Panc1 (cell line): ENCODE data around the gene KRT4. TPM values are rescaled to one million over a fixed set of nuclear protein-coding genes. Genes with fewer than 3 reads are reported as not detected.

Experiments used
- ATAC-seq: fragments of 200-7000 bp; cut with Tn5 transposase; 2 replicates; pipeline ENCODE4 v1.9.1; 2020; ENCODE audit warnings: mild to moderate bottlenecking, moderate library complexity
- BruUV-seq: library from RNA; stranded (reverse); fragments of 400-500 nt; replicated peaks from 2 replicates; lab custom pipeline; 2021; lab: Mats Ljungman, UMichigan
- CTCF ChIA-PET: fragments of 300-600 bp; sonication (Branson Sonifier 250); formaldehyde crosslinking; loops from one replicate; lab custom pipeline; 2022; ENCODE audit warnings: antibody characterized with exemption; lab: Charles Lee
- POLR2A ChIA-PET: fragments of 300-600 bp; sonication (Branson Sonifier 250); formaldehyde crosslinking; loops from one replicate; lab custom pipeline; 2022; ENCODE audit warnings: antibody characterized with exemption; lab: Charles Lee
- DNase-seq: peaks from one replicate; pipeline ENCODE4 v3.0.0-alpha.2; 2010; ENCODE audit warnings: low read depth, low spot score
- H3K27ac ChIP-seq: 2 replicates; pipeline ENCODE4 v1.5.1; 2011; ENCODE audit warnings: mild to moderate bottlenecking, low read length, inconsistent platforms
- H3K27me3 ChIP-seq: fragments of 200-500 bp; sonication (Bioruptor generic); 2 replicates; pipeline ENCODE4 v1.6.0; 2014; ENCODE audit warnings: low read length, inconsistent platforms; ENCODE audit not compliant: control insufficient read depth, insufficient read depth
- H3K36me3 ChIP-seq: fragments of 200-500 bp; sonication (Bioruptor generic); 2 replicates; pipeline ENCODE4 v1.5.1; 2014; ENCODE audit warnings: inconsistent platforms, mild to moderate bottlenecking, low read length, moderate library complexity; ENCODE audit not compliant: control insufficient read depth, insufficient read depth
- H3K4me1 ChIP-seq: 2 replicates; pipeline ENCODE4 v1.5.1; 2011; ENCODE audit warnings: inconsistent platforms, mild to moderate bottlenecking, low read length, moderate library complexity; ENCODE audit not compliant: control insufficient read depth, insufficient read depth
- H3K4me3 ChIP-seq, 2 experiments: 2 replicates each; pipeline ENCODE4 v1.5.1; 2011 to 2012; ENCODE audit warnings: low read depth in 2 of 2, low read length in 2 of 2, mild to moderate bottlenecking in 2 of 2, inconsistent platforms in 1 of 2, moderate library complexity in 1 of 2
- H3K9me3 ChIP-seq: fragments of 200-500 bp; sonication (Bioruptor generic); 2 replicates; pipeline ENCODE4 v1.5.1; 2014; ENCODE audit warnings: low read depth, mild to moderate bottlenecking, inconsistent platforms, low read length, moderate library complexity; ENCODE audit not compliant: control insufficient read depth, insufficient read depth
- CTCF ChIP-seq: fragments of 450-650 bp; IDR thresholded peaks from 2 replicates; pipeline ENCODE4 v1.5.1; 2017; ENCODE audit warnings: mild to moderate bottlenecking
- POLR2AphosphoS5 ChIP-seq: IDR thresholded peaks from 2 replicates; pipeline ENCODE4 v1.6.1; 2012; ENCODE audit warnings: mild to moderate bottlenecking, low read depth, low read length, moderate library complexity
- REST ChIP-seq, 2 experiments: IDR thresholded peaks; 2 replicates each; pipeline ENCODE4 v1.6.1; 2011 to 2012; ENCODE audit warnings: low read depth in 2 of 2, control low read depth in 1 of 2, low read length in 1 of 2, mild to moderate bottlenecking in 1 of 2, moderate library complexity in 1 of 2; ENCODE audit not compliant: insufficient read depth in 1 of 2
- SIN3A ChIP-seq: IDR thresholded peaks from 2 replicates; pipeline ENCODE4 v1.6.1; 2012; ENCODE audit warnings: low read depth, mild to moderate bottlenecking, low read length, moderate library complexity, borderline replicate concordance; ENCODE audit not compliant: insufficient read depth
- TCF7L2 ChIP-seq: IDR thresholded peaks from 2 replicates; pipeline ENCODE4 v1.6.1; 2011; ENCODE audit warnings: mild to moderate bottlenecking, low read depth, low read length, inconsistent platforms
- in situ Hi-C: cut with HindIII; loops from 2 replicates; pipeline ENCODE4 v1.10.0; 2016; ENCODE audit warnings: low sequenced_read_pairs, low pct_unique_long_range_greater_than_20kb
- intact Hi-C: fragments of 100-400 bp; cut with micrococcal nuclease; formaldehyde crosslinking; loops from one replicate; pipeline ENCODE4 v1.10.0; 2022; ENCODE audit not compliant: unreplicated experiment
- total RNA-seq: library from RNA; stranded (reverse); gene quantifications from one replicate; pipeline ENCODE4 v1.2.1, GENCODE V29; 2021; ENCODE audit not compliant: unreplicated experiment

Gene KRT4
- total RNA-seq, 1 experiment from 2014 or later, result 0.15 TPM

DNA sequence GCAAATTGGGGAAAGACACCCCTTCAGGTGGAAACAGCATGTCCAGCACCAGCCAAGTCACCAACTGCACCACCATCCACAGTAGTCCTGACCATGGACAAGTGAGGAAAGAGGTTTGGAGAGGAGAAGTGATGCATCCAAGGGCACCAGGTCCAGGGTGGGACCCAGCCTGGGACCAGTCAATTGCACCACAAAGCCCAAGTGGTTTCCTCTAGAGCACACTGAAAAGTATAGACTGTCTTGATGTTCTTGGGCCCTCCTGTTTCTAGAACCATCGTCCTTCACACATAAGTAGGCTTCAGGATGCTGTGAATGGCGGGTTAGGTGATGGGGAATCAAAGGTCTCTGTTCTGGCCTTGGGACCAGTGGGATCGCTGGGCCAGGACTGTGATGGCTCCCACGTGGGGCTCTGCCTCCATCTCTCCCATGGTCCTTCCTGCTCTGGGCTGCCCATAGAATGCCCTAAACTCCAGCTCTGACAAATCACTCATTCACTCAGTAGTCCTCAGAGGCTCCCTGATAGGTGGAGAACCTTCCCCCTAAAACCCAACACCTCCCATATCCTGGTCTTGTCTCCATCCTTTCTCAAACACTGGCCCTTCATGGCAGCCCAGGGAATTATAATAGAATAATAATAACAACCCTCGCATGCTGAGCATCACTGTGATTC, 11.0 kb upstream of the KRT4 start:
- CTCF ChIA-PET, result no interaction called here

GRCh38 chr12:52823761-52824450, 10.0 kb upstream of the KRT4 start:
- CTCF ChIA-PET, result no interaction called here
- DNase-seq (no peak), ATAC-seq (no peak)
- no peaks in the 10 kb centered on the region for H3K36me3 ChIP-seq
- H3K27me3 ChIP-seq, result no peaks in the 10 kb centered on the region
- intact Hi-C loops (no loop called here), in situ Hi-C loops (no loop called here)
- POLR2A ChIA-PET, result no interaction called here
- peaks cover 7% of the 10 kb centered on the region for H3K4me1 ChIP-seq
- H3K27ac ChIP-seq, result no peak overlapping the region
- BruUV-seq, result no TSS peak
- no peaks in the 10 kb centered on the region for H3K9me3 ChIP-seq
- H3K4me3 ChIP-seq, result no peak overlapping the region
- TF ChIP-seq REST (IDR thresholded peaks at IDR 0.05; ENCODE audit: insufficient read depth in 1 of 2, low read depth in 2 of 2, low read length in 1 of 2) (no peak), TCF7L2 (no peak), POLR2AphosphoS5 (no peak), SIN3A (no peak), CTCF (no peak)

More for the DNA sequence above, 11.0 kb upstream of the KRT4 start:
- no peak overlapping the region for H3K4me3 ChIP-seq
- no peaks in the 10 kb centered on the region for H3K27me3 ChIP-seq
- TF ChIP-seq REST (IDR thresholded peaks at IDR 0.05; ENCODE audit: insufficient read depth in 1 of 2, low read depth in 2 of 2, low read length in 1 of 2), result no peak
- no peak for TF ChIP-seq POLR2AphosphoS5
- in situ Hi-C loops, result no loop called here
- no peak for DNase-seq
- POLR2A ChIA-PET, result no interaction called here
- no TSS peak for BruUV-seq
- no peak for ATAC-seq
- H3K9me3 ChIP-seq, result no peaks in the 10 kb centered on the region
- intact Hi-C loops, result no loop called here
- no peak overlapping the region for H3K27ac ChIP-seq
- no peaks in the 10 kb centered on the region for H3K36me3 ChIP-seq
- peaks cover 7% of the 10 kb centered on the region for H3K4me1 ChIP-seq
